ENCODE data around the gene OR13J1. TPM values are rescaled to one million over a fixed set of nuclear protein-coding genes. Genes with fewer than 3 reads are reported as not detected.
"Not testable (repeated sequence)": the region's sequence is repeated elsewhere in the genome, so short reads cannot be mapped to it uniquely, and the experiment has no call there.

Gene OR13J1, protein sequence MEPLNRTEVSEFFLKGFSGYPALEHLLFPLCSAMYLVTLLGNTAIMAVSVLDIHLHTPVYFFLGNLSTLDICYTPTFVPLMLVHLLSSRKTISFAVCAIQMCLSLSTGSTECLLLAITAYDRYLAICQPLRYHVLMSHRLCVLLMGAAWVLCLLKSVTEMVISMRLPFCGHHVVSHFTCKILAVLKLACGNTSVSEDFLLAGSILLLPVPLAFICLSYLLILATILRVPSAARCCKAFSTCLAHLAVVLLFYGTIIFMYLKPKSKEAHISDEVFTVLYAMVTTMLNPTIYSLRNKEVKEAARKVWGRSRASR
- not detected for polyA plus RNA-seq (2013, experiment 1 of 2)
- polyA plus RNA-seq (2013, experiment 2 of 2), result not detected

DNA sequence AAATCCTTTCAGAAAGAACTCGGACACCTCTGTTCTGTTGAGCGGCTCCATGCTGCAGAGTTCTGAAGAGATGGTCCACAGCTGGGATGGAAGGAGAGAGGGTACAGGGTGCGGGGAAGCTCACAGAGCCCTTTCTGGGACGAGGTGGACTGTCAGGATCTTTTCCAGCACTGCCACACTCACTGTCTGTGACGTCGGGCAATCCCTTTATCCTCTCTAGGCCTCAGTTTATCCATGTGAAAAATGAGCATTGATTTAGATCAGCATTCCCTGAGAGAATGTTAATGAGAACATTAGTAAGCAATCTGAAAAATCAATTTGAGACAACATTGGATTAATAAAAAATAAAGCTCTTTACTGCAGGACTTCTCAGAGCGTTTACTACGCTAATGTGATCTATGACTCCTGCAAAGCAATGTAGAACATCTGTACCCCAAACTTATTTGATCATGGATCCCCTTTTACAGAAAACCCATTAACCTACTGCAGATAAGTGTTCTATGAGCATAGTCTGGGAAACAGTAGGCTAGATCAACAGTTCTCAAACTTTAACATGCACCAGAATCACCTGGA, at the start of gene OR13J1:
Gene OR13J1 (minus strand): TSS at position 51 of the 573 bp plus-strand sequence. CDS start 0 bp downstream, at position 51.
- H3K27ac ChIP-seq (ENCODE audit: low read depth, low read length, severe bottlenecking), result no peak within 1 kb of the TSS
- no peaks in the 10 kb centered on the region for H3K9me3 ChIP-seq (ENCODE audit: control insufficient read depth, low read length)
- WGBS, 2 experiments (ENCODE audit: insufficient coverage in 2 of 2), result 88 to 100% methylated on average over 2 to 4 of the region's 8 CpGs
- no peaks in the 10 kb centered on the region for H3K4me1 ChIP-seq (ENCODE audit: control insufficient read depth, insufficient read depth, low read length, poor library complexity, severe bottlenecking)
- H3K4me3 ChIP-seq (ENCODE audit: extremely low read depth, insufficient read depth, low read length, poor library complexity, severe bottlenecking), result no peak within 1 kb of the TSS
- H3K36me3 ChIP-seq (ENCODE audit: control insufficient read depth, insufficient read depth, low read length), result no peaks in the 10 kb centered on the region

DNA sequence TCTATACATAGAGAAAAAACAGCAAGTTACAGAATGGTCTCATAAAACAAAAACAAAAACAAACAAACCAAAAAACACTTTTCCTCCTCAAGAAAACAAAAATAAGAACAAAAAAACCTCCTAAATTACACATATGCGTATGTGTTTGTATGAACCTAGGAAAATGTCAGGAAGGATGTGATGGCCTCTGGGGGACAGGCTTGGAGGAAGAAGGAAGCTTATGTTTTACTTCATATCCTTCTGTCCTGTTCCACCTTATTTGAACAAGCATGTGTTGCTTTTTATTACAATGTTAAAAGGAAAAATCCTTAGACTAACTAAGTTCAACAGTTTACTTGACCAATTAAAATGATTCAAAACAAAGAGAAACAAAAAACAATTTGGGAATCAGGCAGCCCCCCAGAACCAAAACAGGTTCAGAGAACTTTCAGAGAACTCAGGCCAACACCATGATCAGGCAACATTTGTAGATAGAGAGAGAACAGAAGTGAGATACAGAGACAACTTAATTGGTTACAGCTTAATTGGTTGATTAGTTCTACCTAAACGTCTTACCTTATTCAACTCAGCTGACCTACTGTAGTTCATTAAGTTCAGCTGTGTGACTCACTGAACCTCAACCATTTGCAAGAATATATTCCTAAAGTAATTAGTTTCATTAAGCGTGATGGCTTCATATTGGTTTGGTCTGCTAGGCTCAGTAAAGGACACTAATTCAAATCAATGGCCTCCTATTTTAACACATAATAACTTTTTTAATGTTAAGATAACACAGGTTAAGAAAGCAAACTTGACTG, 49.2 kb upstream of the OR13J1 start:
- Histone ChIP-seq H3K9me3 (ENCODE audit: control insufficient read depth, low read length) (no peaks in the 10 kb centered on the region), H3K36me3 (ENCODE audit: control insufficient read depth, insufficient read depth, low read length) (no peaks in the 10 kb centered on the region), H3K27ac (ENCODE audit: low read depth, low read length, severe bottlenecking) (no peak overlapping the region), H3K4me1 (ENCODE audit: control insufficient read depth, insufficient read depth, low read length, poor library complexity, severe bottlenecking) (peaks cover 8% of the 10 kb centered on the region), H3K4me3 (ENCODE audit: extremely low read depth, insufficient read depth, low read length, poor library complexity, severe bottlenecking) (no peak overlapping the region)
- WGBS, 2 experiments (ENCODE audit: insufficient coverage in 2 of 2), result 100% methylated on average over 1 of the region's 3 CpGs; no CpG with 5 or more reads in 1 of the 2 experiments

DNA sequence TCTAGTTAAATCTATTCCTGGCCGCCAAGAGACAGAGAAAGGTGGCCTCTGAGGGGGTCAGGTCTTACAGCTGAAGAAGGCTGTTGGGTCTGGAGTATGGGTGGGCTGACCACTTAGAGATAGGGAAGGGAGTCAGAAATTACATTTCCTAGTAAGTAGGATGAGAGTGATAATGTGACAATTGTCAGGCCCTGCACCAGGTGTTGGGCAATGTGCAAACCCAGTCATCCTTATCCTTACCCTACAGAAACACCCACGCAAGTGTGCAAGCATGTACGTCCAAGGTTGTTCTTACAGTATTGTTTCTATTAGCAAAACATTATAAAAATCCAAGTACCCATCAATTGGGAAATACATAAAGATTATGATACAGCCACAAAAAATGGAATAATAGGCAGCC, 48.6 kb upstream of the OR13J1 start:
- no peak overlapping the region for H3K27ac ChIP-seq (ENCODE audit: low read depth, low read length, severe bottlenecking)
- 100% methylated on average over 1 of the region's 3 CpGs for WGBS, 2 experiments (ENCODE audit: insufficient coverage in 2 of 2)

DNA sequence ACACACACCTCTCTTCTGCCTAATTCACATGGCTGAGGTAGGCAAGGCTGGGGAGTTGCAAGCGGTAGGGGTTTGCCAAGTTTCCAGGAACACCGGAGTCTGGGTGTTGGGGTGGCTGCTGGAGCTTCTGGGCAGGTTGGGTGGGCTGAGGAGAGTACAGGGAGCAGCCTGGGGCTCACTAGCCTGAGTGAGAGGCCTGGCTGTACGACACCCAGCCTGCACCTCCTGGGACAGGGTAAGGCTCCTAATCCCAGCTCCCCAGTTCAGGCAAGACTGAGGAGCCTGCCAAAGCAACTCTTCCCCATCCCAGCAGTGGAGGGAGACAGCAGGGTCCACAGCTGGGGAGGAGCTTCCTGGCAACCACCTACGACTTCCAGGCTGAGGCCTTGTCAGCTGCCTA, 47.1 kb upstream of the OR13J1 start:
- Histone ChIP-seq H3K4me1 (ENCODE audit: control insufficient read depth, insufficient read depth, low read length, poor library complexity, severe bottlenecking) (peaks cover 3% of the 10 kb centered on the region), H3K27ac (ENCODE audit: low read depth, low read length, severe bottlenecking) (no peak overlapping the region), H3K9me3 (ENCODE audit: control insufficient read depth, low read length) (no peaks in the 10 kb centered on the region), H3K36me3 (ENCODE audit: control insufficient read depth, insufficient read depth, low read length) (no peaks in the 10 kb centered on the region), H3K4me3 (ENCODE audit: extremely low read depth, insufficient read depth, low read length, poor library complexity, severe bottlenecking) (no peak overlapping the region)
- WGBS, 2 experiments (ENCODE audit: insufficient coverage in 2 of 2), result 63 to 91% methylated on average over 1 to 3 of the region's 4 CpGs

More for the DNA sequence above, 48.6 kb upstream of the OR13J1 start:
- H3K36me3 ChIP-seq (ENCODE audit: control insufficient read depth, insufficient read depth, low read length), result no peaks in the 10 kb centered on the region
- no peak overlapping the region for H3K4me3 ChIP-seq (ENCODE audit: extremely low read depth, insufficient read depth, low read length, poor library complexity, severe bottlenecking)
- H3K9me3 ChIP-seq (ENCODE audit: control insufficient read depth, low read length), result no peaks in the 10 kb centered on the region
- H3K4me1 ChIP-seq (ENCODE audit: control insufficient read depth, insufficient read depth, low read length, poor library complexity, severe bottlenecking), result peaks cover 4% of the 10 kb centered on the region

DNA sequence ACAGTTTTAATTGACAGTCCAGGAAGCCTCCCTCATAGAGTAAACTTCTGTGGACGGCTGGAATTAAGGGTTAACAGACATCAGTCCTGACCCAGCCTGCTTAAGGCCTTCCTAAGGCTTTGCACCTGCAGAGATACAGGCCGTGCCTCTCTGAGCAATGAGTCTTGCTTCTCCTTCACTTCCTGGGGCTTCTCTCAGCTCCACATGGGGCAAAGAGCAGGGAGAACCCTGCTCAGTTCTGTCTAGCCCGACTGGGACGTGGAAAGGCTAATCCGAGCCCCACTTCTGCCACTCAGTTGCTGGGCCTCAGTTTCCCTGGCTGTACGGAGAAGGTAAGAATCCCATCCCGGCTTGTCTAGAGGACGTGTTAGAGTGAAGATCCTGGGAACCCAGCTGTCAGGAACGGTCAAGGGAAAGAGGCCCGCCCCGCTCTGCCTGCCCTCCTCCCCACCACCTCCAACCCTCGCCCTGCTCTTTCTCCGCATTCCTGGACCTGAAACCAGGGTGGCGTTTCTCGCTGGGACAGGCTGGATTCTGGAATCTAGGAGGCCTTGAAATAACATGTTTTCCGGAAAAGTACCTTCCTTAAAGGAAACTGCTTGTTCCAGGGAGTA, 45.6 kb upstream of the OR13J1 start:
- Histone ChIP-seq H3K4me3 (ENCODE audit: extremely low read depth, insufficient read depth, low read length, poor library complexity, severe bottlenecking) (no peak overlapping the region), H3K4me1 (ENCODE audit: control insufficient read depth, insufficient read depth, low read length, poor library complexity, severe bottlenecking) (peaks cover 7% of the 10 kb centered on the region), H3K27ac (ENCODE audit: low read depth, low read length, severe bottlenecking) (no peak overlapping the region), H3K9me3 (ENCODE audit: control insufficient read depth, low read length) (no peaks in the 10 kb centered on the region), H3K36me3 (ENCODE audit: control insufficient read depth, insufficient read depth, low read length) (no peaks in the 10 kb centered on the region)
- WGBS, 2 experiments (ENCODE audit: insufficient coverage in 2 of 2), result 79 to 87% methylated on average over 12 to 16 of the region's 16 CpGs

DNA sequence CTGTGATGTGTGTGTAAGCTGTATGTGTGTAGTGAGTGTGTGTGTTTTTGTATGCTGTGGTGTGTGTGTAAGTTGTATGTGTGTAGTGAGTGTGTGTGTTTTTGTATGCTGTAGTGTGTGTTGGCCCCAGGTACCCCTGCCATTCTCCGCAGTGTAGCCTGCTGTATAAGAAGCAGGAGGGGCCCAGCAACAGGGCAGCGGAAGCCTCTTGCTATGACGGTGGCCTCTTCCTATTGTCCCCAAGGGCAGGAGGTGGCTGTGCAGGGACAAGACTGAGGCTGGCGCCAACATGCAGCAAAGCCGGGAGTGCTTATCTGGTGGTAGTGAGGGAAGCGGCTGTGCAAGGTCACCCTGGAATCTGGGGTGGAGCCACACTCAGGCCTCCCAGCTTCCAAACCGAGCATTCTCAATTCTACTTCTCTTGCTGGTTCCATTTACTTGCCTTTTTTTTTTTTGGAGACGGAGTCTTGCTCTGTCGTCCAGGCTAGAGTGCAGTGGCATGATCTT, 44.2 kb upstream of the OR13J1 start:
- Histone ChIP-seq H3K27ac (ENCODE audit: low read depth, low read length, severe bottlenecking) (no peak overlapping the region), H3K4me3 (ENCODE audit: extremely low read depth, insufficient read depth, low read length, poor library complexity, severe bottlenecking) (no peak overlapping the region), H3K36me3 (ENCODE audit: control insufficient read depth, insufficient read depth, low read length) (no peaks in the 10 kb centered on the region), H3K9me3 (ENCODE audit: control insufficient read depth, low read length) (no peaks in the 10 kb centered on the region), H3K4me1 (ENCODE audit: control insufficient read depth, insufficient read depth, low read length, poor library complexity, severe bottlenecking) (peaks cover 21% of the 10 kb centered on the region)
- WGBS, 2 experiments (ENCODE audit: insufficient coverage in 2 of 2), result 73 to 74% methylated on average over 8 of the region's 9 CpGs

DNA sequence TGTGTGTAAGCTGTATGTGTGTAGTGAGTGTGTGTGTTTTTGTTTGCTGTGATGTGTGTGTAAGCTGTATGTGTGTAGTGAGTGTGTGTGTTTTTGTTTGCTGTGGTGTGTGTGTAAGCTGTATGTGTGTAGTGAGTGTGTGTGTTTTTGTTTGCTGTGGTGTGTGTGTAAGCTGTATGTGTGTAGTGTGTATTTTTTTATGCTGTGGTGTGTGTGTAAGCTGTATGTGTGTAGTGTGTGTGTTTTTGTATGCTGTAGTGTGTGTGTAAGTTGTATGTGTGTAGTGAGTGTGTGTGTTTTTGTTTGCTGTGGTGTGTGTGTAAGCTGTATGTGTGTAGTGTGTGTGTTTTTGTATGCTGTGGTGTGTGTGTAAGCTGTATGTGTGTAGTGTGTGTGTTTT, 43.2 kb upstream of the OR13J1 start:
- H3K9me3 ChIP-seq (ENCODE audit: control insufficient read depth, low read length); H3K36me3 ChIP-seq (ENCODE audit: control insufficient read depth, insufficient read depth, low read length): not testable (repeated sequence)
- H3K4me1 ChIP-seq (ENCODE audit: control insufficient read depth, insufficient read depth, low read length, poor library complexity, severe bottlenecking), result peaks cover 31% of the 10 kb centered on the region

DNA sequence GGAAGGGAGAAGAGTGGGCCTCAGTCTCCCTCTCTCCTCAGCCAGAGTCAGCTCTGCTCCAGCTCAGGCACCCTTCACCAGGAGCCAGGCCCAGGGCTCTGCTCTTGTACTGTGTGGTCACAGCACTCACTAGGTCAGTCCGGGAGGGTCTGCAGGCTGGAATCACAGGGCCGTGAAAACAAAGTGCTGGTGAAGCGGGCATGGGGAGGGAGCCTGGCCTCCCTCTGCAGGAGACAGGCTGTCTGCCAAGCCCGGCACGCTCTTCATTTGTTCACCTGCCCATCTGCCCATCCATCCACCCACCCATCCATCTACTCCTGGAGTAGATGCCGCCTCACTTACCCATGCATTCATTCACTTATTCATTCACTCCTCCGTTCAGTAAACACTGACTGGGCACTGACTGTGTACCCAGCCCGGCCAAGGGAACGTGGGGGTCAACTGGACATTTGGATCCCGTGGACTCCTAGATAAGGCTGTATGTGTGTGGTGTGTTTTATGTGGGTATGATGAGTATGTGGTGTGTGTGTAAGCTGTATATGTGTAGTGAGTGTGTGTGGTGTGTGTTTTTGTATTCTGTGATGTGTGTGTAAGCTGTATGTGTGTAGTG, 42.7 kb upstream of the OR13J1 start:
- Histone ChIP-seq H3K4me1 (ENCODE audit: control insufficient read depth, insufficient read depth, low read length, poor library complexity, severe bottlenecking) (peaks cover 35% of the 10 kb centered on the region), H3K27ac (ENCODE audit: low read depth, low read length, severe bottlenecking) (no peak overlapping the region), H3K9me3 (ENCODE audit: control insufficient read depth, low read length) (no peaks in the 10 kb centered on the region), H3K4me3 (ENCODE audit: extremely low read depth, insufficient read depth, low read length, poor library complexity, severe bottlenecking) (no peak overlapping the region), H3K36me3 (ENCODE audit: control insufficient read depth, insufficient read depth, low read length) (no peaks in the 10 kb centered on the region)
- WGBS, 2 experiments (ENCODE audit: insufficient coverage in 2 of 2), result 83 to 91% methylated on average over 4 to 10 of the region's 10 CpGs

More for the DNA sequence above, 43.2 kb upstream of the OR13J1 start:
- not testable (repeated sequence) for H3K4me3 ChIP-seq (ENCODE audit: extremely low read depth, insufficient read depth, low read length, poor library complexity, severe bottlenecking); H3K27ac ChIP-seq (ENCODE audit: low read depth, low read length, severe bottlenecking)

DNA sequence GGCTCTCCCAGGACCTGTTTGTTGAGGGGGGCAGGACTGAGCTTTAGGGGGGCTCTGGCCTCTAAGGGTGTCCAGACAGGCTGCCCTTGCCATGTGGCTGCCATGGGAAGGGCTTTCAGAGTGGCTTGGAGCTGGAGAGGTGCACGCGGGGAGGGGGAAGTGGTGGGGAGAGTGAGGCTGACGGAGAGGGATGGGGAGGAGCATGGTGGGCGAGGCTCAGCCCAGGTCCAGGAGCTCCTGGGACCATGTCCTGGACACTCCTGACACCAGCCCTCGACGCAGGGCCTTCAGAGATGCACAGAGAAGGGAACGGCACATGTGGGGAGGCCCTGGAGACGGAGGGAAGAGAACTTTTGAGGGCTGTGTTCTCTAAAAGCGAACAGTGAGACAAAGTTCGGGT, 41.5 kb upstream of the OR13J1 start:
- H3K9me3 ChIP-seq (ENCODE audit: control insufficient read depth, low read length), result no peaks in the 10 kb centered on the region
- no peak overlapping the region for H3K4me3 ChIP-seq (ENCODE audit: extremely low read depth, insufficient read depth, low read length, poor library complexity, severe bottlenecking)
- no peak overlapping the region for H3K27ac ChIP-seq (ENCODE audit: low read depth, low read length, severe bottlenecking)
- H3K4me1 ChIP-seq (ENCODE audit: control insufficient read depth, insufficient read depth, low read length, poor library complexity, severe bottlenecking), result peaks cover 45% of the 10 kb centered on the region
- WGBS, 2 experiments (ENCODE audit: insufficient coverage in 2 of 2), result 89 to 90% methylated on average over 5 to 10 of the region's 10 CpGs
- no peaks in the 10 kb centered on the region for H3K36me3 ChIP-seq (ENCODE audit: control insufficient read depth, insufficient read depth, low read length)

Measured in mesodermal cell (in vitro differentiated cells).